Bone marrow (tissue), 2 donors: ENCODE results near the gene KAZN.

ENCODE experiments used
- DNase-seq, 2 donors: peaks; one replicate each; lab custom pipeline; 2025; lab: John Stamatoyannopoulos, UW

The KAZN gene

DNA sequence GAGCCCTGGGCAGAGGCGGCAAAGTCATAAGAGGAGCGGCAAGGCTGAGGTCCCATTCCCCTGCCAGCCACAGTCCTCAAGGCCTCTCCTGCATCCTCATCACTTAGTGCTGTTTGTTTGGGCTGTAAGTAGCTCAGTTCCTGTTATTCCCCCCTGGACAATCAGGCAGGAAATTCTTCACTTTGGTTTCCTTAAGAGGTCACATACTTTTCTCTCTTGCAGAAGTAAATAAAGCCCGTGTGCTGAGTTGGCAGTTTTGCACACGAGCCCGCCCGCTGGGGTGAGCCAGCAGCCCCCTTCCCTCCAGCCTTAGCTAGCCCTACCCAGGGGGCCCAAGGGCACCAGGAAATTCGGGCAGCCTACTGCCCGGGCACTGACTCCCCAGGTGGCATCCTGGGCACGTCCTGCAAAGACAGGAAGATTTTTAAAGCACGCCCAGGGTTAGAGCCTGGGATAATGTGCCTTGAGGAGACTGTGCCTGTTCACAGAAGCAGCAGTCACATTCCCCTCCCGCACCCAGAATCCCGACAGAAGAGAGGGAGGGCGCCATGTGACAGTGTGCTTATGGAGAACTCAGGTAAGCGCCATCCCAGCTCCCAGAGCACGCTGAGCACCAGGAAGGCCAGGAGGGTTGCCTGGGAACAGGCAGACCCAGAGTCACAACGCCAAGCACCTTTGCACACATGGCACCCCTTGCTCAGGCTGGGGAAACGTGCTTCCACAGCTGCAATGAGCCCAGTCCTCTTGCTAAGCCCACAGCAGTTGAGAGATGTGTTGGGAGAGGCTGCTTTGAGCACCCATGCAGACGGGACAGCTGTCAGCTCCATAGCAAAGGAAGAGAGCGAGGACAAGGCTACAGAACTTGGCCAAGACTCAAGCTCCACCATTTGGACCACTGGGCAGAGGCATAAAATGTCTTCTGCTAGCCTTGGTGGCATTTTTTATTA, 410.6 kb downstream of the KAZN start:
- DNase-seq: no peak

DNA sequence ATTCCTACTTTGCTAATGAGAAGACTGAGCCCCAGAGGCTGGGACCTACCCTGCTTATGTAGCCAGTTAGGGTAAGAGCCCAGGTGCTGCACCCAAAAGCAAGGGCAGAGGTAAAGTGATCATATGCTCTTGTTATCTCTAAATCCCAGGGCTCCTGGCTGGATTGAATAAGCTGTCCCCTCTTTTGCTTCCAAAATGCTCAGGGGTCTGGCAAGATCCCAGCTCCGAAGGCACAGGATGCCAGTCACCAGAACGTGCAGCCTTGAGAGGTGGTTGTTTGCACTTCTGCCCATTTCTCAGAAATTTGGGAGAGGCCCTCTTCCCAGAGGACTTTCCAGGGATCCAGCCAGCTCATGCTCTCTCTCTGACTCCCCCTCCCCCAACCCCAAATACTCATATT, 412.7 kb downstream of the KAZN start:
- DNase-seq: no peak

DNA sequence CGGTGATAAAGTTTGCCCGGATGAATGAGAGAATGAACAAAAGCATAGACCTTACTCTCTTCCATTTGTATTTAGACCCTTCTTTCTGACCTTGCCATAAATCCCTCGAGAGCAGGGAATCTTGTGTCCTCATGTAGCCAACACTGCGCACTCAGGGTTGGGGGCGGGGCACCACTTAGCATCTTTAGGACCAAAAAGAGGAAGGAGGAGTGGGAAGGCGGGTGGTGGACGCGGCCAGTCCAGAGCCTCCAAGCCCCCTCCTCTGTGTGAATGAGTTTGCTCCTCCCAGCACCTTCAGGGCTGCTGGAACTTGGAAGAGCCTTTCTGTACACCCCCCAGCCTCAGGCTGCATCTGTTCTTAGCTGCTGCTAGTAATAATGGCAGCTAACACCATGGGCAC, 413.2 kb downstream of the KAZN start:
- no peak for DNase-seq

DNA sequence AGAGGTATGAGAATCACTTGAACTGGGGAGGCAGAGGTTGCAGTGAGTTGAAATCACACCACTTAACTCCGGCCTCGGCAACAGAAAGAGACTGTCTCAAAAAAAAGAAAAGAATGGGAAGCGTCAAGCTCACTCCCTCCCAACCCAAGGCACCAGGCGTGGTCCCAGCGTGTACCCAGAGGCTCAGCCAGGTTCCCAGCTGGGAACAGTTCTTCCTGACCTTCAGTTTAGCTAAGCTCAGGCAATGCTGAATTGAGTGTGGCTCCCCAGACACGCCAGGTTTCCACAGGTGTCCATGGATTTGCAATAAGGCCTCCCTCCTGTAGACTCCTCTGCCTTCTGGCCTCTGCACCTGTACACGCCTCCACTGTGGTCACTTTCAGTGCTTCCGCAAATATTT, 414.3 kb downstream of the KAZN start:
- DNase-seq: no peak

DNA sequence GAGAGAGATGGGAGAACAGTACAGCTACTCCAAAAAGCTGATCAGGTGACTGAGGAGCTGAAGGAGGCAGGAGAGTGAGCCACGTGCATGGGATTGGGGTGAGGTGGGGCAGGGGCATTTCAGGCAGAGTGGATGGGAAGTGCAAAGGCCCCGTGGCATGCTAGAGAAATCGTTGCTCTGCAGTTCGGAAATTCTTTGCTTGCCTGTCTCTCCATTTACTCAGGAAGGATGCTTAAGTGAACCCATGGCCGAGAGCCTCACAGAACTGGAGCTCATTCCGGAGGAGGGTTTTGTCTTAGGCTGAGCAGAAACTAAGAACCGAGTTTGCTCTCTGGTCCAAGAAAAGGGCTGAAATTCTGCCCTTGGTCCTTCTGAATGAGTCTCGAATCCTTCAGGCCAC, 415.3 kb downstream of the KAZN start:
- no peak for DNase-seq

DNA sequence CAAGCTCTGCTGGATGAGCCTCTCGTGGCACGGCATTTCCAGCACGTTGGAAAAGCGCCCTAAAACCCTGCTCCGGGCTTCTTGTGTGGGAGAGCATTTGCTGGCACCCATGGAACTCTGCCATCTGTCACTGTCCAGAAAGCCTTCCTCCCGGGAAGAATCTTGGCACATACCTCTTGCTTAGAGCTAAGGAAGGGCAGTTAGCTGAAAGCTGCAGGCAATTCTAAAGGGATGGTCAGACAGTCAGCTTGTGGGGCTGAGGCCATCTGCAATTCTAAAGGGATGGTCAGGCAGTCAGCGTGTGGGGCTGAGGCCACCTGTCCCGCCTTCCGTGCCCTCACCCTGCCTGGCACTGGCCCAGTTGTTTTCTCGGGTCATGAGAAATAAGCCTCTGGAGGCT, 416.0 kb downstream of the KAZN start:
- DNase-seq: no peak

DNA sequence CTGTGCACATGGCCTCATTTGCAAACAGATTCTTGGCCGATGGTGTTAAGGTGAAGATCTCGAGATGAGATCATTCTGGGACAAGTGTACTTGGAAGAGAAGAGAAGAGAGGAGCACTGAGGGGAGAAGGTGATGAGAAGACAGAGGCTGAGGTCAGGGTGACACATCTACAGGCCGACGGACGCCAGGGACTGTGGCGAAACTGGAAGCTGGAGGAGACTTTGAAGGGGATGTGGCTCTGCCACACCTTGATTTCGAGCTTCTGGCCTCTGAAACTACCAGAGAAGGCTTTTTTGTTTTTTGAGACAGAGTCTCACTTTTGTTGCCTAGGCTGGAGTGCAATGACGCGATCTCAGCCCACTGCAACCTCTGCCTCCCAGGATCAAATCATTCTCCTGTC, 417.5 kb downstream of the KAZN start:
- DNase-seq: no peak

DNA sequence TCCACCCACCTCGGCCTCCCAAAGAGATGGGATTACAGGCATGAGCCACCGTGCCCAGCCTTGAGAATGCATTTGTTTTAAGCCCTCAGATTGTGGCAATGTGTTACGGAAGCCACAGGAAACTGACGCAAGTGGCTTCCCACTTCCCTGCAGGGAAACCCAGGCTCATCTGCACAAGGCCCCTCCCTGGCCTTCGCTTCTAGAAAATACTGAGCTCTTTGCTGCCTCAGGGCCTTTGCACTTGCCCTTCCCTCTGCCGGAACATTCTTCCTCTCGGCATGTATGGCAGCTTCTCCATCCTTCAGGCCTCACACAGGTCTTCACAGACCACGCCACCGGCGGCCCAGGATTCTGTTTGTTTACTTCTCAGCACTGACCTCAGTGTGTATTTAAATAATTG, 418.0 kb downstream of the KAZN start:
- no peak for DNase-seq

DNA sequence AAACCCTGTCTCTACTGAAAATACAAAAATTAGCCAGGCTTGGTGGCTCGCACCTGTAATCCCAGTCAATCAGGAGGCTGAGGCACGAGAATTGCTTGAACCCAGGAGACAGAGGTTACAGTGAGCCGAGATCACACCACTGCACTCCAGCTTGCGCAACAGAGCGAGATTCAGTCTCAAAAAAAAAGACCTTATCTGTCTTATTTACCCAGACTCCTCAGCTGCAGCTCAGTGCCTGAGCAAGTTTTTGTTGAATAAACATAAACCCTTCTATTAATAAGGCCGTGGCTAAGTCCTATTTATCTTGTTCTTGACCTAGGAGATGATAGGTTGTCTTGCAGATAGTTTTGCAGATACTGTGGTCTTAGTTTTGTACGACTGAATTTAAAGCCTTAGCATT, 418.6 kb downstream of the KAZN start:
- DNase-seq: no peak

DNA sequence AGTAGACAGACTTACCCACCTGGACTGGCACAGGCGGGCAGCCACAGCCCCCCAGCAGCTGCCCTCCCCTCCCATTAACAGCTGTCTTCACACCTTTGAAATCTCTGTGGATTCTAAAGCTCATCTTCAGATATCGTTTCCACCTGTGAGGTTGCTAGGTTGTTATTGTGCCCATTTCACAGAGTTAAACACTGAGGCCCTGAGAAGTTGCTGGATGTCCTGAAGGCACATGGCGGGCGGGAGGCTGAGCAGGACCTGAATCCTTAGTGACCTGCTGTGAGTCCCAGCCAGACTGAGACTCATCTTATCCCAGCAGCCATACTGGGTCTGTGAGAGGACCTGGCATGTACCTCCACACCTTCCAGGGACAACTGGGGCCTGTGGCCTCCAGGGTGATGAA, 420.3 kb downstream of the KAZN start:
- no peak for DNase-seq

DNA sequence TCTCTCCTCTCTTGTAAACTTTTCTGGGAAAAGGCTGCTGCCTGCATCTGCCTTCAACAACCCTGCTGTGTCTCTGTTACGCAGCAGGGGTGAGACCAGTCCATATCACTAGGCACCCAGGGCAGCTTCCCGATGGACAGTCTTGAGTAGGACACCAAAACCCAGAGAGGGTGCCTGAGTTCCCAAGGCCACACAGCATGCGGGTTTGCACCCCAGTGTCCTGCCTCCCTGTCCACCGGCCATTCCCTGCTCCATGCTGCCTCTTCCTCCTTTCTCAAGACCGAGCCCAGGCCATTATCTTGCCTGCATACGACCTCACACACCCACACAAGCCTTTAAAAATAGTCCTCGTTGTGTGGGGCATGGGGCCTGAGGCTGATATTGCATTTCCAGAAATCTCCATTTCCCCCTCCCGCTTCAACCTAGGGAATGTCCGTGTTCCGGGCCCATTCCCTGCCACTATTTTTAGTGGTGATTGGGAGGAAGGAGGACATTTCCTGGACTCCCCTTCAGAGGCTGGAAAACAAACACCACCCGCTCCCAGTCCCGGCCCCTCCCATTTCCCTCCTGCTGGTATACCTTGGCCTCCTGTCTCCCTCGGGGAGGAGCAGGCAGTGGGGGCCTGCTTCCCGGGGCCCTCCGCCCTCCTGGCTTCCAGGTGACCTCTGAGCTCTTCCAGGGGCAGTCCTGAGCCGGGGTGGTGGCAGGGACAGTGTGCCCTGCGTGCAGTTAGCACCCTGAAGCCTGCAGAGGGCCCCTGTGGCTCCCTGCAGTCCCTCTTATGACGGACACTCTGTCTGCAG, 422.7 kb downstream of the KAZN start:
- DNase-seq: no peak

DNA sequence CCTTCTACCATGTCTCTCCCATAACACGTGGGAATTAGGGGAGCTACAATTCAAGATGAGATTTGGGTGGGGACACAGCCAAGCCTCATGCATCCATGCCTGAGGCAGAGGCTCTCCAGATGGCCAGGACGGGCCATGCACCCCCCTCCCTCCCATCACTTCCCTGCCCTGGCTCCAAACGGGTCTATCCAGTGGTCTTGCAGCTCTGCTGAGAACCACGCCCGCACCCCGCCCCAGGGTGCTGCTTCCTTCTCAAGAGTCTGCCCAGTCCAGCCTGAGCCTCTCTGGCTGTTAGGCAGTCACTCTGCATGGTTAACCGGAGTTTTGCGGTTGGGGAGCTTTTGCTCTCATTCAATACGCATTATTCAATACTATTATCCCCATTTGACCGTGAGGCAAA, 423.6 kb downstream of the KAZN start:
- DNase-seq: no peak

DNA sequence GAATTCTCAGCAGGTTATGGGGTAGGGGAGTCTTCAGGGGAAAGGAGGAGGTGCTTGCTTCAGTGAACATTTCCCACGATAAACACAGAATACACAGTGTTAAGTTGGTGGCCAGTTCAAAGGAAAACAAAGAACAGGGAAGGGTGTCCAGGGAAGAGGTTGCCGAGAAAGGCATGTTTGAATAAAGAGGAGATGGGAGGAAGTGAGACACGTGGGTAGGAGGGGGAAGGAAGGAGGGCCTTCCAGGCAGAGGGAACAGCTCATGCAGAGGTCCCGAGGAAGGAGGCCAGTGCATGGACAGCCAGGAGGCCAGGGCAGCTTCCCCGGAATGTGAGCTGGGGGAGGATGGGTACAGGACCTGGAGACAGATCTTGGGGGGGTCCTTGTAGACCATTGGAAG, 424.7 kb downstream of the KAZN start:
- no peak for DNase-seq

DNA sequence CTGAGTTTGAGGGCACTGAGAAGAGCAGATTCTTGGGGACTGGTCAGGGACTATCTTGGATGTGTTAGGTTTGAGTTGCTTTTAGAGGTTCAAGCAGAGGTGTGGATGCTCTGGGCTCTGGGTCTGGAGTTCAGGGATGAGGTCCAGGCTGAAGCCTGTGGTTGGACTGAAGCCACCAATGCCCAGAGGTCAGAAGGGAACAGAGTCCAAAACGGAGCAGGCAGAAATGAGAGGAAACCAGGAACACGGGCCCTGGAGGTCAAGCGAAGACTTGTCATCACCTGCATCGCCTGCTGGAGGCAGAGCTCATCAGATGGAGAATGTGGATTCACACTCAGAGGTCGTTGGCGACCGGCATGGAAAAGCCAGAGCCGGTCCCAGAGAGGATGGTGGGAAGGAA, 425.5 kb downstream of the KAZN start:
- DNase-seq: no peak

DNA sequence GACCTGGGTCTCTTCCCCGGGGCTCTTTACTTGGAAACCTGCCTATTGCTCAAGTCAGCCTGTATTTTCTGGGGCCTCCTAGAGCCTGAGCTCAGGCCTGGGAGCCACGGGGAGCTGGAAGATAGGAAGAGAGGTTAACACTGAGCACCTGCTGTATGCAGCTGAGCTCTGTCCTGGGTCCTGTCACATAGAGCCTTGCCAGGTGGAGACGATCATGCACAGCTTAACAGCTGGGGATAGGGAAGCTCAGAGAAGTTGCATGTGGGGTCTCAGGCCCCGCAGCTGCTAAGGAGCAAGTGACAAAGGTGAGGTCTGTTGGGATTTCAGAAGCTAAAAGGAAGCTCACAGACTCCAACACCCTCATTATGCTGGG, 427.6 kb downstream of the KAZN start:
- DNase-seq: no peak

DNA sequence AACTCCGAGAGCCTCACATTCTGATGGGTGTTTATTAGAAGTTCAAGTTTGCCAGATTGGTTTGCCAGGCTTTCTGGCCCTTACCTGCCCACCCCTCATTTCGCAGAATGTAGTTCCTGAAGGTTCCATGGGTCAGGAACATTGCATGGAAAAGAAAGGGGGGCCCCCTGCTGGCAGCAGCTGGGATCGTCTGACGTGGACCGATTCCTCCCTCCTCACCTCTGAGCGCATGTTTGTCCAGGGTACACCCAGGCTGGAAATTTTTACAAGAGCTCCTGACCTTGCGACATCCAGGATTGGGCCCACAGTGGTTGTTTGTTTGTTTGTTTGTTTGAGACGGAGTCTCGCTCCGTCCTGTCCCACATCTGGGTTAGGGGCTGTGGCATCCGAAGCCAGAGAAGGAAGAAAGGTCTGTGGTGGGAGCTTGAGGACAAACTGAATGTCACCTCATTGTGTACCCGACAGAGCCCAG, 429.1 kb downstream of the KAZN start:
- DNase-seq: peak in 1 of 2 donors; percentile 13

DNA sequence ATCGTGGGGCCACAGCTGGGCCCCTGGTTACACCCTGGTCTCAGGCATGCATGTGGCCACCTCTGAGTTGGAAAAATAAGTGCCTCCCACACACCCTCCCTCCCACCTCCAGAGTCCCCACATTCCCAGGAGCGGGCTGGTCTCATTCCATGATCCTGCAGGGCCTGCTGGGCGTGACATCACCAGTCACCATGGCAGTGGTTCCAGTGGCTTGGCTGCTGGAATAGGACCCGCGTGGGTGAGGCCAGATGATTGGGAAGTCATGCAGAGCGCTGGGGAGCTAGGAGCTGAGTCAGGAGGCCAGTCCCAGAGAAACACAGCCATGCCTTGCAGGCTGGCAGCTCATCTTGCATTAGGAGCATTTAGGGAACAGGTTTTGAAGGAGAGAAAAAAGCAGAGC, 429.6 kb downstream of the KAZN start:
- DNase-seq: no peak

DNA sequence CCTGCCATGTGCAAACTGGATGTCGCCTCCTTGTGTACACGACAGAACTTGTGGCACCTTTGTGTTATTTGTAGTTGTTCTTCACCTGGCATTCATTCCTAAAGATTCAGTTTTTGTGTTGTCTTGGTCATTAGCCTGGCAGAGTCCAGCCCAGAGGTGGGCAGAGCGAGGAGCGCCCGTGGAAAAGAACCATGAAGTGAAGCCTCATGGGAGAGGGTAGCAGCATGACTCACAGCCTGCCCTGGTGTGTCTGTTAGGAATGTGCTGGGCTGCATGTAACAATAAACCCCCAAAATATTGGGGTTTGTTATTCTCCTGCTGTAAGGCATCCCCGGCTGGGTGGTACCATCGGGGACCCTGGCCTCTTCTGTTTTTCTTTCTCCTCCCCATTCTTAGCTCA, 430.1 kb downstream of the KAZN start:
- DNase-seq: no peak

DNA sequence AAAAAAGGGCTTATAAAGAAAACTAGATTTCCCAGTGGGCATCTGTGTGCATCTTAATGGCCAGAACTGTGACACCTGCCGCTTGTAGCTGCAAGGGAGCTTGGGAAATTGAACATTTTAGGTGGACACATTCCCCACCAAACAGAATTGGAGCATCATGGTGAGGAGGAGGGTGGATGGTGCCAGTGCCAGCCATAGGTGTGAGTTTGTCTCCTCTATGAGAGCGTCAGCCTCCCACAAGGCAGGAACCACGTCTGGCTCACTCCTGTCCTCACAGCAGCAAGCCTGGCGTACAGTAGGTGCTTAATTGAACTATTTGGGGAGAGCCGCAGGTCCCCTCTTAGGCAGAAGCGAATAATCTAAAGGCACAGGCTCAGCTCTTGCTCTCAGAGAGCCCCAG, 430.6 kb downstream of the KAZN start:
- no peak for DNase-seq

DNA sequence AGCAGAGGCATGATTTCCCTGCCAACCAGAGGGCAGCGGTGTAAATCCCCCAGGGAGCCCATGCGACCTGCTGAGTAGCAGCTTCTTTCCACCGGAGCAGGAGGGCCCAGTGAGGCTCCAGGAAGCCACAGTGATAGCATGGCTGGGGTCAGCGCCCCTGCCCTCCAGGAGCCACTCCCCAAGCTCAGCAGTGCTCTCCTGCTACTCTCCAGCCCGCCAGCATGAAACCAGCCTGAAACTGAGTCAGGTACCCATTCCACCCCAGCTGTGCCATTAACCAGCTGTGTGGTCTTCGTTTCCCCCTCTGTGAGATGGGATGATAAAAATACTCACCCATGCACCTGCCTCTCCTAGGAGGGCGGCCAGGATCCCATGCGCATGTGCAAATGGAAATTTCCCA, 431.3 kb downstream of the KAZN start:
- no peak for DNase-seq

DNA sequence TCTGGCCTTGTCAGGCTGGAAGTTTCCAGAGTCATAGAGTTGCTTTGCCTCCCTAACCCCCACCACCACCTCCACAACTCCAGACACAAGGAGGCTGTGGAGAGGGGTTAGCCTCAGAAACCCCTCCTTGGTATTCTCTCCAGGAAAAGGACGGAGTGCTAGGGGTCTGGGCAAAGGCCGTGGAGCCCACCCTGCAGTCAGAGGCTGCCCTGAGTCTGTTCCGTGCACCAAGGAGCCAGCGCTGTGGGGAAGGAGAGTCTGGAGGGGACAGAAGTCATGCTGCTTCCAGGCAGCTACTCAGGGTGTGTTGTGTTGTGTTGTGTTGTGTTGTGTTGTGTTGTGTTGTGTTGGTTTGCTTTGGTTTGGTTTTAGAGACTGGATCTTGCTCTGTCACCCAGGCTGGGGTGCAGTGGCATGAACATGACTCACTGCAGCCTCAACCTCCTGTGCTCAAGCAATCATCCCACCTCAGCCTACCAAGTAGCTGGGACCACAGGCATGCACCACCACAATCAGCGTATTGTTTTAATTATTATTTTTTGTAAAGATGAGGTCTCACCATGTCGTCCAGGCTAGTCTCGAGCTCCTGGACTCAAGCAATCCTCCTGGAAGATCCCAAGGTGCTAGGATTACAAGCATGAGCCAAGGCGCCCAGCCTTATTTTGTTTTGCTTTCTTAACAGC, 432.9 kb downstream of the KAZN start:
- DNase-seq: no peak

DNA sequence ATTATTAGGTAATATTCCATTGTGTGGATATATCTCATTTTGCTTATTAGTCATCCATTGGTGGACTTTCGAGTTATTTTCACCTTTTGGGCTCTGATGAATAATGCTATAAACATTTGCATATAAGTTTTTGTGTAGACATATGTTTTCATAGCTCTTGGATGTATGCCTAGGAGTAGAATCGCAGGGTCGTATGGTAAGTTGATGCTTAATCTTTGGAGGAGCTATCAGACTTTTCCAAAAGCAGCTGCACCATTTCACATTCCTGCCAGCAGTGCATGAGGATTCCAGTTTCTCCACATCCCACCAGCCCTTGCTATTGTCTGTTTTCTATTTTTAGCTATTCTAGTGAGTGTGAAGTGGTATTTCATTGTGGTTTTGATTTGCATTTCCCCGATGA, 434.8 kb downstream of the KAZN start:
- no peak for DNase-seq

DNA sequence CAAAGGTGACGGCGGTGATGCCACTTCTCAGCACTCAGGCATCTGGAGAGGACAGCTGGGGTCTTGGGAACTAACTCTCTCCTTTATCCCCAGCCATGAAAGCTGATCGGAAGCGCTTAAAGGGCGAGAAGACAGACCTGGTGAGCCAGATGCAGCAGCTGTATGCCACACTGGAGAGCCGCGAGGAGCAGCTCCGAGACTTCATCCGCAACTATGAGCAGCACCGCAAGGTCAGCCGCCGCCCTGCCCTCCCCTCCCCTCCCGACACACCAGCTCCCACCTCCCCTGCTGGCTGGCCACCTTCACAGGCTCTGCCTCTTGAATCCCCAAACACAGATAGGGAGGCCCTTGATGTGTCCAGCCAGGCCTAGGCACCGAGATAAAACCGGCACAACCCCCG, 436.2 kb downstream of the KAZN start:
- no peak for DNase-seq
